ENCODE results near the gene CMTR1. TPM values are rescaled to one million over a fixed set of nuclear protein-coding genes. Genes with fewer than 3 reads are reported as not detected.
"Not testable (repeated sequence)": the region's sequence is repeated elsewhere in the genome, so short reads cannot be mapped to it uniquely, and the experiment has no call there.

Gene CMTR1
- total RNA-seq, 1 experiment from 2014 or later, result 22.6 TPM

DNA sequence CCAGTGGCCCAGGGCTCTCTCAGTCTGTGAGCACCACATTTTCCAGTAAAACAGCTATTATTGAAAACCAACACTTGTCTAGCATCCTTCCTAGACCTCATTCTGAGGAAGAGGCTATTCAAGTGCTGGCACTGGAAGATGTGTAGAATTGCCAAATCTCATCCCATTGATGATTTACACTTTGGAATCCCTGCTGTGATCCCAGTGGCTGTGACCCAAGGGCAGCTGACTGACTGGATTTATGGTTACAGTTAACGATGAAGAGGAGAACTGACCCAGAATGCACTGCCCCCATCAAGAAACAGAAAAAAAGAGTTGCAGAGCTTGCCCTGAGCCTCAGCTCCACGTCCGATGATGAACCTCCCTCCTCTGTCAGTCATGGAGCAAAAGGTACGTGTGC is 2.4 kb downstream of the CMTR1 start:
- DNase-seq (ENCODE audit: low spot score), result no peak

DNA sequence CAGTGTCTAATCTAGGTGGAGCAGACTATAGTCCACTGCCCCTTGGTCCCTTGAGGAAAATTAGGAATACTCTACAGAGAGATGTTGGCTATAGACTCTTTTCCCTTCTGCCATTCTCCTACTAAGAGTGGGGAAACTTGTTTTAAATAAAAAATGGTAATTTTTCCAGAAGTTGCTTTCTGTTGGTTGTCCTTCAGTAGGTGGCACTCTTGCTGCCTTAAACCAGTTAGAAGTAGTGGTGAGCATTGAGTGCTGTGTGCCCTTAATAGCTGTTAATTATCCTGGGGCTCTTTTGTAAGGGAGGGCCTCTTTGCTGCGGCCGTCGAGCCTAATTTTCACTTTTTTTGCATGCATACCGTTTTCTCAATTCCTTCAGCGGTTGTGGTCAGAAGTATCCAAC is 2.8 kb downstream of the CMTR1 start:
- no peak for DNase-seq (ENCODE audit: low spot score)

DNA sequence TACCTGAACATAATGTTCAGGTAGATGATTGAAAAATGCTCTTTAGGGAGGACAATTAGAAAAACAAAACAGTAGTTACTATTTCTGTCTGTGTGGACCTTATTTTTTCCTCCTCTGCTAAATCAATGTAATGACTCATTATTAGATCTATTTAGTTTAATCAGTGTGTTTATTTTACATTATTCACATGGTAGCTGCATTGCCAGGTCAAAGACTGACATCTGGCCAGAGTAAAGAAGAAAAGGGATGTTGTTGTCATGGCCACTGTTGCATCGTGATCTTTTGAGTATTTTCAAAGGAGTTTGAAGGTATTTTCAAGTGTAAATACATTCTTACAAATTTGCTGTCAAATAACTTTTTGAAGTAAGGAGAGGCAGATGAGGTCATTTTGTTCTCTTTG is 5.9 kb downstream of the CMTR1 start:
- no peak for DNase-seq (ENCODE audit: low spot score)

DNA sequence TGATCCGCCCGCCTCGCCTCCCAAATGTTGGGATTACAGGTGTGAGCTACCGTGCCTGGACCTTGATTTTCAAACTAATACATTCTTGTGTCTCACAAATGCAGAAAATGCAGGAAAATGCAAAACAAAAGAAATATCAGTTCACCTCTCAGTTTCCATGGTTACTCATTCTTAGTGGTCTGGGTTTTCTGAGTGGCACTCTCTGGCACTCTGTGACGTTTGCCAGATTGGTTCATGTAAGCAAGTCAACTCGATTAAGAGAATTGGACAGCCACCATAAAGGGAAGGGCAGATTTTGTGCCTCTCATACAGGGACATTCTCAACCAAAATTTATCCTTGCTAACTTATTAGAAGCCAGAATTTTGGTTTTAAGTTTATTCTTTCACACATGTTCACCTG is 8.6 kb downstream of the CMTR1 start:
- DNase-seq (ENCODE audit: low spot score), result no peak

DNA sequence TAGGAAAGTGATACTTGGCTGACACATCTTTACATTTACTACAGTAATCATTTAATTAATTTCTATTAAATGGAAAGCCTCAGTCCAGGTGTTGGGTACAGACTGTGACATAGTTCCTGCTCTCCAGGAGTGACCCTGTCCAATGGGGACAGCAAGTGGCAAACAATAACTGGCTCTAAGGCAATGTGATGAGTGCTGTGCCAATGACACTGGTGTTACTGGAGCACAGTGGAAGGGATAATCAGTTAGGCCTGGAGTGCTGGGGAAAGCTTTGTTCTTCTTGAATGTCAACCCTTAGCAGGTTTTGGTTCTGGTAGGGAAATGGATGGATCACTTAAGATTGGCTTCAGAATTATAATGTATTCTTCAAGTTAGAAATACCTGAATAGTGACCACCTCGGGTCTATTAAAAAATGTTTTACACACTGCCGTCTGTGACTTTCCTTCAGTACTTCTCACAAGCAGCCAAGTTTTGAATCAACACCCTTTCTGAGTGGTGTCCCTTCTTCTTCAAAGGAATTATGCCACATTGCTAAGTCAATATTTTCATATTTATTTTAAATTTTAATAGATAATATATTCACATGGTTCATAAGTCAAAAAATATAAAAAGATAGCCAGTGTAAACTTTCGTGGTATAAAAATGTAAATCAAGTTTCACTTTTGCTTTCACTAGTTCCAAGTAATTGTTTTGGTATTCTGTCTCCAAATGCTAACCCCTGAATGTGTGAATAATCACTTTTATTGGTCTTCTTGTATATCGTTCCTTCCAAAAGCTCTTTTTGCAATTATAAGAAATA is 9.6 kb downstream of the CMTR1 start:
- no peak for DNase-seq (ENCODE audit: low spot score)

DNA sequence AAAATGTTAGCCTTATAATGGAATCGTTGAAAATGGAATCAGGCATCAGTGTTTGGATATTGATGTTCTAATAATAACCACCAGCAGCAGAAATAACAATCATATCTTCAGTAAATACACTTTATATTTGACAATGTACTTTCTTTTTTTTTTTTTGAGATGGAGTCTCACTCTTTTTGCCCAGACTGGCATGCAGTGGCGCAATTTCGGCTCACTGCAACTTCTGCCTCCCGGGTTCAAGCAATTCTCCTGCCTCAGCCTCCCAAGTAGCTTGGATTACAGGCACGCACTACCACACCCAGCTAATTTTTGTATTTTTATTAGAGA is 10.2 kb downstream of the CMTR1 start:
- DNase-seq (ENCODE audit: low spot score), result not testable (repeated sequence)

DNA sequence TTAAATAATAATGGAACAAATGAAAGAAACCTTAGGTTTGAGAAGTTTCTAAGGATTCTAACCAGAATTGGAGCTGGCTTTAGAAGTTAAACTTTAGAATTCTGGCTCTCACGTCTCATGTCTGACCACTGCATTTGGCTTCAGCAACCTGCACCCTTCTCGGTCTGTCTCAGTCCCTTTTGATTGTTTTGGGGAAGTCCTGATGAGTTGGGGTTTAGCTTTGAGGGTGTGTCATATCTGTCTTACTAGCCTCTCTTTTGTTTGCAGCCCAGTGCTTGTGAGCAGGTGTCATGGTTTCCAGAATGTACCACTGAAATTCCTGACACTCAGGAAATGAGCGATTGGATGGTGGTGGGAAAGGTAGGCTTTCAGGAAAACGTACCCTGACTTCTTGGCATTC is 17.0 kb downstream of the CMTR1 start:
- no peak for DNase-seq (ENCODE audit: low spot score)

DNA sequence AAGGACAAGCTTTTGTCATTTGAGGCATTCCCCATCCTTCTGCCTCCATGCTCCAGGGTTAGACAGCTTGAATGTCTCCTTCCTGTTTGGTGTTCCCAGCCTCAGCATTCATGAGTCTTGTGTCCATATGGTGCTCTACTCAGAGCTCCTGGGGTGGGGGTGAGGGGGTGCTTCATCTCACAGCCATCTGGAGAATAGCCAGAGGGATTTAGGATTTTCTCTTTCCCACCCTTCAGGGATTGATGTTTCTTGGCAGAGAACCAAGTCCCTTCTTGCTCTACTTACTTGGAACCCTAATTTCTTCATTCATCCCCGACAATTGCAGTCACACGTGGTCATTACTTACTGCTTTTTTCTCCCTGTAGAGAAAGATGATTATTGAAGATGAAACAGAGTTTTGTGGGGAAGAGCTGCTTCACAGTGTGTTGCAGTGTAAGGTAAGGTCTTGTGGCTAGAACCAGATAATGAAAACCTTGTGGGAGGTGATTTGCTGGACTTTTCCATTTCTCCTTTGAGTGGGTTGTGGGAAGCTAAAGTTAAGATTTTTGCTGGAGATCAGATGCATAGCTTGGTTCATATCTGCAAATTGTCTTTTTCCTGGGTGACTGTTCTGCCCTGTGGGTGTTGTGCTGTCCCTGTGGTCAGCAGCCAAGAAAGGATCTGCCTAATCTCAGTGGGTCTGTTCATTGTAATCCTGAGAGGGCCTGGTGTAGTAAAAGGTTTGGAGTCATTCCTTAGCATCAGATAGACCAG is 18.6 kb downstream of the CMTR1 start:
- DNase-seq (ENCODE audit: low spot score), result no peak

DNA sequence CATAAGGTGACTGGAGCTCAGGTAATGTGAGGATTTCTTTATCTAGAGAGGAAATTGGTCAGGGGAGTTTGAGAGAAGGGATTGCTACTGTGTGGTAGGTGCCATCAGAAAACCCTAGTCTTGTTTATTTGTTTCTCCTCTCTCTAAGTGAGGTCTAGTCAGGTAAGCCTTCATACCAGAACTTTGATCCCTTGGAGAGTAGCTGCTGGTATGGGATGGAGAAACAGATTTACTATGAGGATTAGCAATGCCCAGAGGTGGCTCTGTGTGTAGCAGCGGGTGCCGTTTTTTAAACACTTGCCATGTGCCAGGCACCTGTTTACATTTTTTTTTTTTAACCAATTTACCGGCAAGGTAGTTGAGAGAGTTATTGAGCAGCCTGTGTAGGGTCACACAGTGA is 19.5 kb downstream of the CMTR1 start:
- no peak for DNase-seq (ENCODE audit: low spot score)

DNA sequence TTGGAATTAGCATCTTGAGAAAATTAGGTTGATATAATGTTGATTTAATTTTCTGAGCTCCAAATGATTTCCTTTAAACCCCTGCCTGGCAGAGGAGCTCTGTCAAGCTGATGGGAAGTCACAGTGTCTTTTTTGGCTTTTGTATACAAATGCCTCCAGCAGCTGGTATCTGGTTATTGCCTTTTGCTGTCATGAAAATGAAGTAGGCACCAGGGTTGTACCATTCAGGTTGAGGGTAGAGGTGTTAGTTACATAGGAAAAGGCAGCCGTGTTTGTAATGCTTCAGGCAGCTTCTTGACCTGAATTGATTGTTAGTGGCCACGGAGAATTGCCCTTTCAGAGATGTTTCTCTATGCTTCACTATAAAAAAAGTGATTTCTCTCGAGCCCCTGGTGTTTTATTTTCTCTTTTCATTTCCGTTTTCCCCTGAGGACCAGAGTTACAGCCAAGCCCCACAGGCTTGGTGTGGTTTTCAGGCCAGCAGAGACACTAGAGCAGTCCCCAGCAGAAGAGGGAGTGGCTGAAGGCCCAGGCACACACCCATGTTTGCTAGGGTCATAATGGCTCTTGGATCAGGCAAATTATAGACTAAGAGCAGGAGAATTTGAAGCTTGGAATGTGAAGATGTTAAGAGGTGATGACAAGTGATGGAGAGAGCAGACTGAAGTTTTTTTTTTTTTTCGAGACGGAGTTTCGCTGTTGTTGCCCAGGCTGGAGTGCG is 21.6 kb downstream of the CMTR1 start:
- DNase-seq (ENCODE audit: low spot score), result no peak

DNA sequence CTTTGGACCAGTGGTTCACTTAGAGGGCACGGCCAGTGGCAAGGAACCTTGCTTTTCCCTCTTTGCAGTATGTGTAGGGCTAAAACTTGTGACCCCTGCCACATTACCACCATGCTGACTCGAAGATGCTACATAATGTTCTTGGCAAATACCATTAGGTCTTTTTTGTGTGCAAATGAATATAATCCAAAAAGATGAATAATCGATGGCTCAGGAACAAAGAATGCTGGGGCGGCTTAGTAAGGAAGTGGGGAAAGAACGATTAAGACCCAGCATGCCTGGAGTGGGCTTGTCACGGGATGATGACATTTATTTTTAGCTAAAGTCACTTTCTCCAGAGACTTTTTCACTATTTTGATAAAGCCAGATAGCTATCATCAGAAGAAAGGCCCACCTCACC is 23.1 kb downstream of the CMTR1 start:
- no peak for DNase-seq (ENCODE audit: low spot score)

DNA sequence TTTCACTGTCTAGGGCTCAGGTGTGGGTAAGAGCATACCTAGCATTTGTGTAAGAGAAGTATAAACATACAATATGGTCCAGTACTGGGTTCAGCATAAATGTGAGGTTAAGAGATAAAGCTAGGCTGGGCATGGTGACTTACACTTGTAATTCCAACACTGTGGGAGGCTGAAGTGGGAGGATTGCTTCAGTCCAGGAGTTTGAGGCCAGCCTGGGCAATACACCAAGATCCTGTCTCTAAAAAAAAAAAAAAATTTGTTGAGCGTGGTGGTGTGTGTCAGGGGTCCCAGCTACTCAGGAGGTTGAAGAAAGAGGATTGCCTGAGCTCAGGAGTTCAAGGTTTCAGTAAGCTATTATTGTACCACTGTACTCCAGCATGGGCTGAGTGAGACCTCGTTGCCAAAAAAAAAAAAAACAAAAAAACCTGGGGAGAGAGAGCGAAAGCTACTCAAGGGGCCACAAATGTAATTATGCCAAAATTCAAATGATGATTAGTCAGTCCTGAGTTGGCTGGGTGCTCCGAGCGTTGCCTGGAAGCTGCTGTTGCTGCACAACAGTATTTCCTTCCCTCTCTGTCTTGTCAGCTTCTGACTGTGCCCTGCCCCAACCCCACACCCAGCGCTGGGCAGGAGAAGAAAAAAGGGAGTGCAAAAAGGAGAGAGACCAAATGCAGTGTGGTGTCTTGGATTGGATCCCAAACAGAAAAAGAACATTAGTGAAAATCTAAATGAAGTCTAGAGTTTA is 24.0 kb downstream of the CMTR1 start:
- DNase-seq (ENCODE audit: low spot score), result no peak

DNA sequence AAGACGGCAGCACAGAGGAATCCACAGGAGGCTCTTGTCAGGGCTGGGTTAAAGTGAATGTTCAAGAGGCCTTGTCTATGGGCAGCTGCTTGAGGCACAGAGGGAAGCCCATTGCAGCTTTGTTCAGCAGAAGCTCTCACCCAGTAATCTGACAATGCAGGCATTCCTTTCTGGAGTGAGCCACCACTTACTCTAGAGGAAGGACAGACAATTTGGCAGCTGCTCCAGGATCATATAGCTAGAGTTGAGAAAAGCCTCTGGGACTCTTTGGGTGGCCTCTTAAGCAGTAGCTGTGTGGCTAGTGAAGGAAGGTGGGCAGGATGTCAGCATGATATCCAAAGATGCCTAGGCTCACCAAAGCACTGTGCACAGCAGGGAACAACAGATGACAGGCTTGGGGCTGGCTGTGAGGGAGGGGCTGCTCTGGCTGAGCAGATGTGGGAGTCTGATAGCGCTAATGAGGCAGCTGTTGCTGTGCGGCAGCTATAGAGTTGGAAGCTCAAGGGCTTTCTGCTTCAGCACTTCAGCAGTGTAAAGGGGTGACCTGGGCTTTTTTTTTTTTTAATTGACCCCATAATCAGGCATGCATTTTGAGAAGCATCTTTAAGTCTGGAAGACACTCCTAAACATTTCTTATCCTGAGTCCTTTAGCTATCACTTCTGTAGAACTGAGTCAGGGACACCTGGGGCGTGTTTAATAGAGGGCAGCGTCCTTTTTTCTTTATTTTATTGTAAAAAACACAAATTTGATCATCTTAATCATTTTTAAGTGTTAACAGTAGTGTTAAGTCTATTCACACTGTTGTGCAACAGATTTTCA is 27.2 kb downstream of the CMTR1 start:
- DNase-seq (ENCODE audit: low spot score), result no peak

DNA sequence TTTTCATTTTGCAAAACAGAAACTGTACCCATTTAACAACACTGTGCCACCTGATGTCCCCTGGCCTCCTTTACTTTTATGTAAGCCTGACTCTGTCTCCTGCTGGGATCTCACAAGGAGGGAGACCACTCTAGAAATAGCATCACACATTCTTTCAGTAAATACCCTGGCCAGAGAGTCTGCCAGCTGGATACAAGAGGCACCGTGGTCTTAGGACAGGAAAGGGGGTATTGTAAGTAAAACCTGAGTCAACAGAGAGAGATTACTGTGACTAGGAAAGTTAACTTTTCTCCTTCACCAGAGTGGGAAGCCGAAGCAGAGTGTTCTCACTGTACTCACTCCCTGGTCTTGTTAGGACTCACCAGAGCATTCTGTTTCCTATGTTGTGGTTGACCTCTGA is 27.8 kb downstream of the CMTR1 start:
- DNase-seq (ENCODE audit: low spot score), result no peak

DNA sequence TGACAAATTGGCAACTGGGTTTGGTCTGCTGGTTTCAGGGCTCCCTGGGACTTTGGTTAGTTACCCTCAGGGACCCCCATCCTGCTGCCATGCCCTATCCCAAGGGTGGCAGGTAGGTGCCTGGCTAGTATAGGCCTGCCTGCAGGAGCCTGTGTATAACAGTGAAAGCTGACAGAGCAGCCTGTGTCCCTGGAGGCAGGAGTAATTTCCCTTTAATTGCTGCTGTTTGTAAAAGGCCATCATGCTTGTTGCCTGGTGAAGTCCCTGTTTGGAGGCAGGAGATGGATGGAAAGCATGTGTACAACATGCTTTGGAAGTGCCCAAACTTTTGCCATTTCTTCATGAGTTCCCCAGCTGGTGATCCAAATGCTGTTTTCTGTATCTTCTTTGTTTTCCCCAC is 30.1 kb downstream of the CMTR1 start:
- DNase-seq (ENCODE audit: low spot score), result no peak

DNA sequence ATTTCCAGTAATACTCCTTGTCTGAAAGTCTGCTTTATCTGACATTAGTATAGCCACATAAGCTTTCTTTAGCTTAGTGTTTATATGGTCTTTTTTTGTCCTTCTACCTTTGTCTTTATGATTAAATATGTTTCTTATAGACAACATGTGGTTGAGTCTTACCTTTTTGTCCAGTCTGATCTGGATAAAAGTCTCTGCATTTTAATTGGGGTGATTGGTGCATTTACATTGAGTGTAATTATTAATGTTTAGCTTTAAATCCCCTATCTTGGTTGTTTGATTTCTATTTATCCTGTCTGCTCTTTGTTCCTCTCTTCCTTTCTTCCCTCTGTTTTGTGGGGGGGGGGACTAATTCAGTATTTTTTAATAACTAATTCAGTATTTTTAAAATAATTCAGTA is 34.7 kb downstream of the CMTR1 start:
- DNase-seq (ENCODE audit: low spot score), result no peak

DNA sequence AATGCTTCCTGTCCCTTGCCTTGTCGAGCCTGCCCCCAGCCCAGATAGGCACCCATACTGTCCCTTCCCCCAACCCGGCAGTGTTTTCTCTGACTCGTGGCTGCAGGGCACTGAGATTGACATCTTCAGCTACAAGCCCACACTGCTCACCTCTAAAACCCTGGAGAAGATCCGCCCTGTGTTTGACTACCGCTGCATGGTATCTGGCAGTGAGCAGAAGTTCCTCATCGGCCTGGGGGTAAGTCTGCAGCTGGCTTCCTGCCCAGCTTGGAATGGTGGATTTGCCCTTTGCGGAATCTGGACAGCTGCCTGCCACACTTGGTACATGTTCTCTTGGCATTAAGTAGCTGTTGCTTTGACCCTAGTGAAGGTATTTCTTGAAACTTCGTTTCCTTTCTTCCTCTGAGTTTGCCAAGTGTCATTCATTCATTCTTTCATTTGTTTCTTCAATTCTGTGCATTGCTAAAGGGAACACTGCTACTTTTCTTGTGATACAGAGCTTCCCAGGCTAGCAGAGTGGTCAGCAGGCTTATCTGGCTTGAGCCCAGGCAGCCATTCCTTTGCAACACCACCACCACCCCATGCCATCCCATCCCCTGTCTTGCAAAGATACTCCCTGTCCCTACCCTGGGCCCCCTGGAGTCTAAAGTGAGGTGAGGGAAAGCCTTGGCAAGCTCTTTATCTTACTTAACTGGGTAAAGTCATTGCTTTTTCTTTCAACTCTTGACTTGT is 40.5 kb downstream of the CMTR1 start:
- DNase-seq (ENCODE audit: low spot score), result no peak

DNA sequence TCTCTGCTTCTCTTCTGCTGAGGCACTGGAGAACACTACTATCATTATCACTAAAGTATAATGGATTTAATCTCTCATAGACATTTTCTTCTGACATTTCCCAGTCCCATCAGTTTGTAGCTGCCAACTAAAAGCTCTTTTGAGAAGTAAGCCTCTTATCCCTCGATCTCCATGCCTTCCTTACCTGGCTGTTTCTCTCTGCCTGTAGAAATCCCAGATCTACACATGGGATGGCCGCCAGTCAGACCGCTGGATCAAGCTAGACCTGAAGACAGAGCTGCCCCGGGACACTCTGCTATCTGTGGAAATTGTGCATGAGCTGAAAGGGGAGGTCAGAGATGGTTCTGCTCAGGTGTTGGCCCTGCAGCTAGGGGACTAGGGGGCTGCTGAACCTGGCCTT is 41.3 kb downstream of the CMTR1 start:
- DNase-seq (ENCODE audit: low spot score), result no peak

DNA sequence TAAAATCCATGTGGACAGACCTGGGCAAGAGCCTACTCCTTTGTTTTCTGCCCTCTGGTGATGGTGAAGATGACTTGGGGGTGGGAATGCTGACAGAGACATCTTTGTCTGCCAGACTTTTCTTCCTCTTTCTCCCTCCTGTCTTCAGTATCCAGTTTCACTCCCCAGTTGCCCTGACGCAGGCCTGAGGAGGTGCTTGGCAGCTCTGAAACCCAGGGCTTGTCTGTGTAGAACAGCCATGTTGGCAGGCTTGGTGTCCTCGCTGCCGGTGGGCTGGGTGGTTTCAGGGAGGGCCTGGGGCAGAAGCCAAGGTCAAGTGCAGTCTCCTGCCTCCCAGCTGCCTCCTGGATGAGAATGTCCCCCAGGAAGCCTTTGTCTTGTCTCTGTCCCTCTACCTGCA is 44.2 kb downstream of the CMTR1 start:
- no peak for DNase-seq (ENCODE audit: low spot score)

DNA sequence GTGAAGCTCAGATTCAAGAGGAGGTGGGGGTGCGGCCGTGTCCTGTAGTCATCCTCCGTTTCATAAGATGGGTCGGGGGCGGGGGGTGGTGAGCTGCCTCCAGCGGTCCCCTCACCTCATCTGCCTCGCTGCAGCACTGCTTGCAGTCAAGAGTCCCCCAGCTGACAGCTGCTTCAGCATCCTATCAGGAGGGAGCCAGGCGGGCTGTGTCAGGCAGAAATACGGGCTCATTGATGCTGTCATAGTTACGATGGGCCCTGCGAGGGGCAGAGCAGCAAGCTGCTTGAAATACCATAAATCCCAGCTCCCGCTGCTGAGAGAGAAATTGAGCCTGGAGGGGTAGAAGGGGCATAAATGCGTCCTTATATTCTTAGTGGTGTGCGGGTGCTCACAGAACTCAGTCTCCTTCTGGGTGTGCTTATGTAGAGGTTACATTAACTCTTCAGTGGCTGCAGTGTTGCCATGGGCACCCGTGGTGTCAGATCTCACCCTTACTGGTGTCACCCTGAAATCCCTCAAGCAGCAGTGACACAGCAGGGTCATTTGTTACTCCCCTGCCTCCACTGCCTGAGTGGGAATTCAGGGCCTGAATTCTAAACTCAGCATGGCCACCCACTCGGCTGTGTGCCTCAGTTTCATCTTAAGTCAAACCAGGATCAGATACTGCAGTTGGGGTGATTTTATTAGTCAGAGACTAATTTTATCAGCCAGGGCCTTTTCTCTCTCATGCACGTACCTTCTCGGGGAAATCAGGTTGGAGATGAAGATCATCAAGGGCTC is 44.8 kb downstream of the CMTR1 start:
- DNase-seq (ENCODE audit: low spot score), result no peak

Measured in H4 (cell line).